ENCODE results near the gene PPP3CA. TPM values are rescaled to one million over a fixed set of nuclear protein-coding genes. Genes with fewer than 3 reads are reported as not detected.

PPP3CA gene
- total RNA-seq, 1 experiment from 2014 or later, result 129 TPM

- CTCF ChIA-PET, result no interaction called here
- Histone ChIP-seq H3K4me1 (ENCODE audit: insufficient read depth, low read length, poor library complexity, severe bottlenecking) (peaks cover 15% of the 10 kb centered on the region), H3K27ac (ENCODE audit: low read depth, low read length, poor library complexity, severe bottlenecking) (no peak overlapping the region), H3K9me3 (ENCODE audit: low read depth, low read length, poor library complexity, severe bottlenecking) (no peaks in the 10 kb centered on the region), H3K4me3 (ENCODE audit: low read depth, low read length, poor library complexity, severe bottlenecking) (no peak overlapping the region), H3K27me3 (replicated peaks; ENCODE audit: insufficient read depth, low read depth, low read length, poor library complexity) (no peaks in the 10 kb centered on the region), H3K36me3 (ENCODE audit: insufficient read depth, low read length, poor library complexity, severe bottlenecking) (no peaks in the 10 kb centered on the region)
- DNase-seq (ENCODE audit: low spot score), result no peak
- intact Hi-C loops (cut with micrococcal nuclease; ENCODE audit: unreplicated experiment), result no loop called here
- TF ChIP-seq EZH2 (IDR thresholded peaks at IDR 0.05; ENCODE audit: borderline replicate concordance, low read depth, low read length, poor library complexity, severe bottlenecking) (no peak), CTCF (conservative IDR thresholded peaks at IDR 0.05; ENCODE audit: low read depth, low read length) (no peak)
- POLR2A ChIA-PET (ENCODE audit: low non-redundant PET), result no interaction called here
- BruUV-seq (replicated peaks), result no TSS peak
Observed at GRCh38 chr4:101148551-101148950, 198.8 kb downstream of the PPP3CA start.

- TF ChIP-seq CTCF (conservative IDR thresholded peaks at IDR 0.05; ENCODE audit: low read depth, low read length) (no peak), EZH2 (IDR thresholded peaks at IDR 0.05; ENCODE audit: borderline replicate concordance, low read depth, low read length, poor library complexity, severe bottlenecking) (no peak)
- DNase-seq (ENCODE audit: low spot score), result no peak
- no peak overlapping the region for H3K27ac ChIP-seq (ENCODE audit: low read depth, low read length, poor library complexity, severe bottlenecking)
- POLR2A ChIA-PET (ENCODE audit: low non-redundant PET), result no interaction called here
- H3K4me1 ChIP-seq (ENCODE audit: insufficient read depth, low read length, poor library complexity, severe bottlenecking), result peaks cover 16% of the 10 kb centered on the region
- no TSS peak for BruUV-seq (replicated peaks)
- intact Hi-C loops (cut with micrococcal nuclease; ENCODE audit: unreplicated experiment), result no loop called here
- no peaks in the 10 kb centered on the region for H3K27me3 ChIP-seq (replicated peaks; ENCODE audit: insufficient read depth, low read depth, low read length, poor library complexity)
- no peaks in the 10 kb centered on the region for H3K36me3 ChIP-seq (ENCODE audit: insufficient read depth, low read length, poor library complexity, severe bottlenecking)
- CTCF ChIA-PET, result no interaction called here
- no peaks in the 10 kb centered on the region for H3K9me3 ChIP-seq (ENCODE audit: low read depth, low read length, poor library complexity, severe bottlenecking)
- H3K4me3 ChIP-seq (ENCODE audit: low read depth, low read length, poor library complexity, severe bottlenecking), result no peak overlapping the region
Observed at GRCh38 chr4:101147283-101147682, 200.0 kb downstream of the PPP3CA start.

GRCh38 chr4:101145021-101145420 is 202.3 kb downstream of the PPP3CA start:
- CTCF ChIA-PET, result no interaction called here
- intact Hi-C loops (cut with micrococcal nuclease; ENCODE audit: unreplicated experiment), result no loop called here
- BruUV-seq (replicated peaks), result no TSS peak
- Histone ChIP-seq H3K4me3 (ENCODE audit: low read depth, low read length, poor library complexity, severe bottlenecking) (no peak overlapping the region), H3K27me3 (replicated peaks; ENCODE audit: insufficient read depth, low read depth, low read length, poor library complexity) (no peaks in the 10 kb centered on the region), H3K9me3 (ENCODE audit: low read depth, low read length, poor library complexity, severe bottlenecking) (no peaks in the 10 kb centered on the region), H3K36me3 (ENCODE audit: insufficient read depth, low read length, poor library complexity, severe bottlenecking) (no peaks in the 10 kb centered on the region), H3K27ac (ENCODE audit: low read depth, low read length, poor library complexity, severe bottlenecking) (no peak overlapping the region), H3K4me1 (ENCODE audit: insufficient read depth, low read length, poor library complexity, severe bottlenecking) (peaks cover 33% of the 10 kb centered on the region)
- POLR2A ChIA-PET (ENCODE audit: low non-redundant PET), result no interaction called here
- no peak for DNase-seq (ENCODE audit: low spot score)
- TF ChIP-seq CTCF (conservative IDR thresholded peaks at IDR 0.05; ENCODE audit: low read depth, low read length) (no peak), EZH2 (IDR thresholded peaks at IDR 0.05; ENCODE audit: borderline replicate concordance, low read depth, low read length, poor library complexity, severe bottlenecking) (no peak)

Data from A673 (cell line).